CD14-positive monocyte (primary cell): Measurements from ENCODE around the gene LSM11. TPM values are rescaled to one million over a fixed set of nuclear protein-coding genes. Genes with fewer than 3 reads are reported as not detected.

ENCODE experiments used
- DNase-seq, 3 donors: peaks; one replicate each; pipeline ENCODE4 v3.0.0-alpha.2; 2011 to 2022
- H2AFZ ChIP-seq: 2 replicates; pipeline ENCODE4 v1.6.0; 2012; ENCODE audit warnings: mild to moderate bottlenecking, low read depth, low read length, inconsistent platforms; ENCODE audit not compliant: insufficient read depth, poor library complexity, severe bottlenecking
- H3K27ac ChIP-seq, 2 donors: 1 replicate in 1 of 2; 2 replicates in 1 of 2; pipeline ENCODE4 v1.5.1; 2012 to 2013; ENCODE audit warnings: low read length in 2 of 2, control low read depth in 1 of 2, inconsistent platforms in 1 of 2, low read depth in 1 of 2, mild to moderate bottlenecking in 1 of 2
- H3K27me3 ChIP-seq, 2 donors: one replicate each; pipeline versions ENCODE4 v1.6.0 to v1.6.1; 2011 to 2013; ENCODE audit warnings: low read length in 2 of 2; ENCODE audit not compliant: control insufficient read depth in 2 of 2, insufficient read depth in 2 of 2
- H3K36me3 ChIP-seq, 2 donors: replicated peaks in 1 of 2; 1 replicate in 1 of 2; 2 replicates in 1 of 2; pipeline versions ENCODE4 v1.5.1 to v1.6.1; 2012 to 2013; ENCODE audit warnings: low read length in 2 of 2, control low read depth in 1 of 2, inconsistent platforms in 1 of 2, mild to moderate bottlenecking in 1 of 2; ENCODE audit not compliant: insufficient read depth in 2 of 2, control insufficient read depth in 1 of 2
- H3K4me1 ChIP-seq, 2 donors: 1 replicate in 1 of 2; 2 replicates in 1 of 2; pipeline versions ENCODE4 v1.5.1 to v1.6.1; 2012 to 2013; ENCODE audit warnings: low read length in 2 of 2, control low read depth in 1 of 2, inconsistent platforms in 1 of 2, mild to moderate bottlenecking in 1 of 2, moderate library complexity in 1 of 2; ENCODE audit not compliant: insufficient read depth in 2 of 2, control insufficient read depth in 1 of 2
- H3K4me2 ChIP-seq: replicated peaks from 2 replicates; pipeline ENCODE3; 2012; ENCODE audit warnings: low read length, moderate library complexity, mild to moderate bottlenecking; ENCODE audit not compliant: poor library complexity, severe bottlenecking; ENCODE audit errors: extremely low read depth
- H3K4me3 ChIP-seq, 3 experiments: fragments of 200-600 bp in 1 of 3; sonication (generic) in 1 of 3; replicated peaks in 1 of 3; 1 replicate in 2 of 3; 2 replicates in 1 of 3; pipeline ENCODE4 v1.5.1; 2011 to 2013; ENCODE audit warnings: low read length in 3 of 3, mild to moderate bottlenecking in 3 of 3, control low read depth in 2 of 3, low read depth in 2 of 3, inconsistent platforms in 1 of 3, moderate library complexity in 1 of 3
- H3K79me2 ChIP-seq: 2 replicates; pipeline ENCODE4 v1.6.0; 2012; ENCODE audit warnings: mild to moderate bottlenecking, control low read depth, inconsistent platforms, low read length, moderate library complexity; ENCODE audit not compliant: insufficient read depth
- H3K9ac ChIP-seq: 2 replicates; pipeline ENCODE4 v1.6.0; 2017; ENCODE audit warnings: low read length, mild to moderate bottlenecking; ENCODE audit not compliant: insufficient read depth, poor library complexity, severe bottlenecking
- H3K9me3 ChIP-seq, 2 donors: replicated peaks in 1 of 2; 1 replicate in 1 of 2; 2 replicates in 1 of 2; pipeline versions ENCODE4 v1.5.1 to v1.6.1; 2012 to 2013; ENCODE audit warnings: low read length in 2 of 2, control low read depth in 1 of 2; ENCODE audit not compliant: control insufficient read depth in 1 of 2, insufficient read depth in 1 of 2
- H4K20me1 ChIP-seq: 2 replicates; pipeline ENCODE4 v1.6.0; 2012; ENCODE audit warnings: mild to moderate bottlenecking, low read length, control low read depth, moderate library complexity; ENCODE audit not compliant: insufficient read depth
- H3K27ac Mint-ChIP-seq, 7 donors: one replicate each; pipeline ENCODE4 v1.8.0; 2020; ENCODE audit warnings: mild to moderate bottlenecking in 7 of 7, mixed read lengths in 7 of 7, moderate library complexity in 6 of 7, inconsistent platforms in 2 of 7
- H3K27me3 Mint-ChIP-seq, 3 donors: one replicate each; pipeline ENCODE4 v1.8.0; 2021 to 2022; ENCODE audit warnings: low read depth in 3 of 3, mild to moderate bottlenecking in 3 of 3, mixed read lengths in 3 of 3, moderate library complexity in 3 of 3, inconsistent platforms in 1 of 3
- H3K36me3 Mint-ChIP-seq, 2 donors: one replicate each; pipeline ENCODE4 v1.8.0; 2020; ENCODE audit warnings: mixed read lengths in 2 of 2, inconsistent platforms in 1 of 2, mild to moderate bottlenecking in 1 of 2
- H3K4me1 Mint-ChIP-seq: one replicate; pipeline ENCODE4 v1.8.0; 2020; ENCODE audit warnings: mild to moderate bottlenecking, mixed read lengths
- H3K4me3 Mint-ChIP-seq, 2 donors: one replicate each; pipeline ENCODE4 v1.8.0; 2020; ENCODE audit warnings: mild to moderate bottlenecking in 2 of 2, mixed read lengths in 2 of 2, moderate library complexity in 1 of 2
- H3K9me3 Mint-ChIP-seq, 7 donors: one replicate each; pipeline ENCODE4 v1.8.0; 2020 to 2022; ENCODE audit warnings: mixed read lengths in 7 of 7, mild to moderate bottlenecking in 6 of 7, moderate library complexity in 6 of 7, inconsistent platforms in 2 of 7
- WGBS: methylation state at CpG from one replicate; pipeline ENCODE4 v1.1.5; 2013; ENCODE audit warnings: missing lambda C conversion rate; ENCODE audit not compliant: insufficient coverage; 5-methylcytosine and 5-hydroxymethylcytosine counted together
- intact Hi-C, 2 donors: fragments of 100-400 bp; cut with micrococcal nuclease; formaldehyde crosslinking; loops; one replicate each; pipeline versions ENCODE4 v1.15.0 to v1.15.1; 2023
- polyA plus RNA-seq, 3 donors: library from polyadenylated mRNA; depleted of rRNA in 1 of 3; unstranded in 2 of 3; stranded (reverse) in 1 of 3; fragments of 300-500 nt in 2 of 3; fragments of >200 nt in 1 of 3; fragmentation: Illumina TruSeq in 2 of 3; gene quantifications; 1 replicate in 2 of 3; 2 replicates in 1 of 3; pipeline ENCODE4 v1.2.3, GENCODE V29; 2012 to 2021
- TF ChIP-seq, protein P1 (sequence below): fragments of 200-600 bp; IDR thresholded peaks from one replicate; pipeline ENCODE4 v1.8.0; 2022; ENCODE audit warnings: antibody characterized with exemption, mild to moderate bottlenecking

LSM11 gene
- polyA plus RNA-seq, 3 donors = 0.28 to 1.3 (median 0.41) TPM

DNA sequence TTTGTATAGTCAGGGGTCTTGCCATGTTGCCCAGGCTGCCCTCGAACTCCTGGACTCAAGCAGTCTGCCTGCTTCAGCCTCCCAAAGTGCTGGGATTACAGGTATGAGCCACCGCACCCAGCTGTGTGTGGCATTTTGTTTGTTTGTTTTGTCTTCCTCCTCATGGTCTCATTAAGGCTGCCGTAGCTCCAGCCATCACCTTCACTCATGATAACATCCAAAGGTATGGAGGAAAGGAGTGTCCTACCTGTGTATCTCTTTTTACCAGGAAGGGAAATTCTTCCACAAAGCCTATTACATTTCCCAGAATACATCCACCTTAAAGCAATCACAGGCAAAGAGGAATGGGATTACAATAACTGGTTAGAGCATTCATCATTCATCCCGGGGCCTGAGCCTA lies 27.2 kb downstream of the LSM11 start:
- H3K4me1 Mint-ChIP-seq = peaks cover 9% of the 10 kb centered on the region
- 88% methylated on average over 1 of the region's 4 CpGs for WGBS
- H3K27ac Mint-ChIP-seq = no peak overlapping the region
- intact Hi-C loops = no loop called here
- TF ChIP-seq, protein P1, sequence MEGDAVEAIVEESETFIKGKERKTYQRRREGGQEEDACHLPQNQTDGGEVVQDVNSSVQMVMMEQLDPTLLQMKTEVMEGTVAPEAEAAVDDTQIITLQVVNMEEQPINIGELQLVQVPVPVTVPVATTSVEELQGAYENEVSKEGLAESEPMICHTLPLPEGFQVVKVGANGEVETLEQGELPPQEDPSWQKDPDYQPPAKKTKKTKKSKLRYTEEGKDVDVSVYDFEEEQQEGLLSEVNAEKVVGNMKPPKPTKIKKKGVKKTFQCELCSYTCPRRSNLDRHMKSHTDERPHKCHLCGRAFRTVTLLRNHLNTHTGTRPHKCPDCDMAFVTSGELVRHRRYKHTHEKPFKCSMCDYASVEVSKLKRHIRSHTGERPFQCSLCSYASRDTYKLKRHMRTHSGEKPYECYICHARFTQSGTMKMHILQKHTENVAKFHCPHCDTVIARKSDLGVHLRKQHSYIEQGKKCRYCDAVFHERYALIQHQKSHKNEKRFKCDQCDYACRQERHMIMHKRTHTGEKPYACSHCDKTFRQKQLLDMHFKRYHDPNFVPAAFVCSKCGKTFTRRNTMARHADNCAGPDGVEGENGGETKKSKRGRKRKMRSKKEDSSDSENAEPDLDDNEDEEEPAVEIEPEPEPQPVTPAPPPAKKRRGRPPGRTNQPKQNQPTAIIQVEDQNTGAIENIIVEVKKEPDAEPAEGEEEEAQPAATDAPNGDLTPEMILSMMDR = no peak
- no peak overlapping the region for H3K4me3 Mint-ChIP-seq
- H4K20me1 ChIP-seq = no peaks in the 10 kb centered on the region
- H3K27me3 Mint-ChIP-seq = peaks cover 0 to 3% (median 1%) of the 10 kb centered on the region in 3 donors
- DNase-seq = no peak
- H3K79me2 ChIP-seq = no peaks in the 10 kb centered on the region
- no peak overlapping the region for H3K27ac ChIP-seq
- H3K4me1 ChIP-seq = no peaks in the 10 kb centered on the region
- H3K9me3 Mint-ChIP-seq = peaks cover 0 to 4% (median 0%) of the 10 kb centered on the region in 7 donors
- no peaks in the 10 kb centered on the region for H3K27me3 ChIP-seq
- H3K4me3 ChIP-seq = no peak overlapping the region
- no peaks in the 10 kb centered on the region for H3K9me3 ChIP-seq
- H3K36me3 Mint-ChIP-seq = no peaks in the 10 kb centered on the region
- no peak overlapping the region for H3K4me2 ChIP-seq
- no peak overlapping the region for H2AFZ ChIP-seq
- no peaks in the 10 kb centered on the region for H3K36me3 ChIP-seq
- no peak overlapping the region for H3K9ac ChIP-seq

DNA sequence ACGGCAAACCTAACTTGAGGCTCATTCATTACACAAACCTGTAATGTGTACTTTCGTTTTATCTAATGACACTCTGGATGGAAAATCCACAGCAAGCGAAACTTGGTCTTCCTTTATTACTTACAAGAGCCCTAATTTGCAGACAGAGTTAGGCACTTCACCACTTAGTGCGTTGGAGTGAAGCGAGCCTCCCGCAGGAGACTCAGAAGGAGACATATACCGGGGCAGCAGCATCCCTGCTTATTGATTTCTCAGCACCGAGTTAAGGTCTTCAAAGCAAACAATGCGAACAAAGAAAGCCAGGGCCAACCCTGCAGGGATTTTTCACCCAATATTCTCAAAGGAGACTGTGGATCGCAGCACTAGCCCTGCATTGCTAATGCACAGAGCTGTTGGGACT lies 28.6 kb downstream of the LSM11 start:
- Histone ChIP-seq H3K4me1 (no peaks in the 10 kb centered on the region), H3K9ac (no peak overlapping the region), H3K79me2 (no peaks in the 10 kb centered on the region), H3K27ac (no peak overlapping the region), H3K27me3 (no peaks in the 10 kb centered on the region), H4K20me1 (no peaks in the 10 kb centered on the region), H3K4me2 (no peak overlapping the region), H2AFZ (no peak overlapping the region), H3K36me3 (no peaks in the 10 kb centered on the region), H3K4me3 (no peak overlapping the region), H3K9me3 (no peaks in the 10 kb centered on the region)
- Mint-ChIP-seq H3K4me1 (peaks cover 9% of the 10 kb centered on the region), H3K27ac (no peak overlapping the region), H3K36me3 (no peaks in the 10 kb centered on the region), H3K9me3 (peaks cover 0 to 4% (median 0%) of the 10 kb centered on the region in 7 donors), H3K27me3 (peaks cover 0 to 3% (median 1%) of the 10 kb centered on the region in 3 donors), H3K4me3 (no peak overlapping the region)
- no peak for DNase-seq
- 96% methylated on average over 8 of the region's 10 CpGs for WGBS
- intact Hi-C loops = no loop called here
- TF ChIP-seq, protein P1 = no peak
